ENCODE data around the gene LIPI. TPM values are rescaled to one million over a fixed set of nuclear protein-coding genes. Genes with fewer than 3 reads are reported as not detected.

Gene LIPI
- polyA plus RNA-seq, 1 donor (not counting 4 experiments of a cell fraction or from before 2014, with no cell fraction given), result not detected

- Histone ChIP-seq H3K9me3 (ENCODE audit: control insufficient read depth, low read depth, low read length) (peaks cover 4% of the 10 kb centered on the region), H3K9me1 (ENCODE audit: control insufficient read depth, extremely low read depth, insufficient read depth, low read length) (no peaks in the 10 kb centered on the region), H3K79me2 (ENCODE audit: control insufficient read depth, insufficient read depth, low read length) (no peaks in the 10 kb centered on the region), H3K27me3 (ENCODE audit: control insufficient read depth, extremely low read depth, insufficient read depth, low read length) (no peaks in the 10 kb centered on the region), H3K36me3 (ENCODE audit: control insufficient read depth in 2 of 2, extremely low read depth in 1 of 2, insufficient read depth in 2 of 2, low read length in 2 of 2) (no peaks in the 10 kb centered on the region), H4K20me1 (ENCODE audit: control insufficient read depth, extremely low read depth, insufficient read depth, low read length) (no peaks in the 10 kb centered on the region), H3K4me1 (ENCODE audit: control insufficient read depth, extremely low read depth, insufficient read depth, low read length) (no peaks in the 10 kb centered on the region), H3K9ac (ENCODE audit: control insufficient read depth, extremely low read depth, insufficient read depth, low read length) (no peak overlapping the region), H3K4me2 (ENCODE audit: control insufficient read depth, extremely low read depth, insufficient read depth, low read depth, low read length) (no peak overlapping the region), H3K27ac (ENCODE audit: control insufficient read depth, insufficient read depth, low read length) (no peak overlapping the region), H3K4me3 (ENCODE audit: control insufficient read depth in 2 of 3, extremely low read depth in 1 of 3, insufficient read depth in 2 of 3, low read depth in 1 of 3, low read length in 3 of 3) (no peak overlapping the region), H2AFZ (ENCODE audit: control insufficient read depth, low read length) (no peak overlapping the region)
- DNase-seq (ENCODE audit: low read depth, low spot score), result no peak
- FAIRE-seq, result no peak
- dilution Hi-C loops (cut with MboI; ENCODE audit: extremely low pct_ligation_motif_present, low sequenced_read_pairs), result no loop called here
- TF ChIP-seq EZH2 (IDR thresholded peaks at IDR 0.05; ENCODE audit: low read length) (no peak), CTCF (optimal IDR thresholded peaks at IDR 0.05 in 1 of 3, IDR thresholded peaks at IDR 0.05 in 1 of 3, conservative IDR thresholded peaks at IDR 0.05 in 1 of 3; ENCODE audit: extremely low read depth in 1 of 3, insufficient read depth in 2 of 3, low read length in 3 of 3) (no peak)
Observed at GRCh38 chr21:14084701-14085100, 126.1 kb downstream of the LIPI start.

GRCh38 chr21:14084068-14084501, 126.7 kb downstream of the LIPI start:
- DNase-seq (ENCODE audit: low read depth, low spot score) (no peak), FAIRE-seq (no peak)
- Histone ChIP-seq H3K9ac (ENCODE audit: control insufficient read depth, extremely low read depth, insufficient read depth, low read length) (no peak overlapping the region), H3K4me1 (ENCODE audit: control insufficient read depth, extremely low read depth, insufficient read depth, low read length) (no peaks in the 10 kb centered on the region), H3K4me3 (ENCODE audit: control insufficient read depth in 2 of 3, extremely low read depth in 1 of 3, insufficient read depth in 2 of 3, low read depth in 1 of 3, low read length in 3 of 3) (no peak overlapping the region), H3K9me3 (ENCODE audit: control insufficient read depth, low read depth, low read length) (peaks cover 4% of the 10 kb centered on the region), H3K27ac (ENCODE audit: control insufficient read depth, insufficient read depth, low read length) (no peak overlapping the region), H3K27me3 (ENCODE audit: control insufficient read depth, extremely low read depth, insufficient read depth, low read length) (no peaks in the 10 kb centered on the region), H3K9me1 (ENCODE audit: control insufficient read depth, extremely low read depth, insufficient read depth, low read length) (no peaks in the 10 kb centered on the region), H3K36me3 (ENCODE audit: control insufficient read depth in 2 of 2, extremely low read depth in 1 of 2, insufficient read depth in 2 of 2, low read length in 2 of 2) (no peaks in the 10 kb centered on the region), H2AFZ (ENCODE audit: control insufficient read depth, low read length) (no peak overlapping the region), H3K79me2 (ENCODE audit: control insufficient read depth, insufficient read depth, low read length) (no peaks in the 10 kb centered on the region), H3K4me2 (ENCODE audit: control insufficient read depth, extremely low read depth, insufficient read depth, low read depth, low read length) (no peak overlapping the region), H4K20me1 (ENCODE audit: control insufficient read depth, extremely low read depth, insufficient read depth, low read length) (no peaks in the 10 kb centered on the region)
- no peak for TF ChIP-seq EZH2 (IDR thresholded peaks at IDR 0.05; ENCODE audit: low read length)
- TF ChIP-seq CTCF (optimal IDR thresholded peaks at IDR 0.05 in 1 of 3, IDR thresholded peaks at IDR 0.05 in 1 of 3, conservative IDR thresholded peaks at IDR 0.05 in 1 of 3; ENCODE audit: extremely low read depth in 1 of 3, insufficient read depth in 2 of 3, low read length in 3 of 3), result no peak
- dilution Hi-C loops (cut with MboI; ENCODE audit: extremely low pct_ligation_motif_present, low sequenced_read_pairs), result no loop called here
